HG02981 (cell line): Measurements from ENCODE around the gene AKAIN1.

Experiments
- ATAC-seq: cut with Tn5 transposase; IDR thresholded peaks from one replicate; pipeline ENCODE4 v1.9.1; 2021; ENCODE audit warnings: mild to moderate bottlenecking, moderate library complexity; ENCODE audit not compliant: unreplicated experiment

Gene AKAIN1

DNA sequence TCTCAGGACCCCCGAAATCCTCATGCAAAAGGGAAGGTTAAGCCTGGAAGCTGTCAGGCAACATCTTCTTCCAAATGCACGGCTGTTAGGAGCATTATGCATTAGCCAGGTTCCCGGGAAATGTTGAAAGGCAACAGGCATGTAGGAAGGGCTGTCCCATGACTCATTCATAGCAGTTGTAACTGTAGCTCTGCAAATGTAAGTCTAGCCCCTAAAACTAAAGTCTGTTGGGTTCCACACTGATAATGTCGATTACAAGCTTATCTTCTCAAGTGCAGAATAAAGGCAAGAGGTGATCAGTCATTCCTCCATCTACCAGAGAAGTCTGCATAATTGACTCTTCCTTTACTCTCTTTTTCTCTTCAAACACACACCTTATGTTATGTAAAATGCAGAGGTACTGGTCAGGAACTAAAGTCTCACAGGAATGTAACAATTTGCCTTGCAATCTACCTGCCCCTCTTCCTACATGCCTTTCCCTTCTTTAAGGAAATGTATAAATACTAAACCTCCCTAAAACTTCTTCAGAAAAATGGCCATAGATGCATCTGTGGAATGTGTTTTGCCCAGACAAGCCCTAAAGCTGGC is 99.8 kb downstream of the AKAIN1 start:
- no peak for ATAC-seq

DNA sequence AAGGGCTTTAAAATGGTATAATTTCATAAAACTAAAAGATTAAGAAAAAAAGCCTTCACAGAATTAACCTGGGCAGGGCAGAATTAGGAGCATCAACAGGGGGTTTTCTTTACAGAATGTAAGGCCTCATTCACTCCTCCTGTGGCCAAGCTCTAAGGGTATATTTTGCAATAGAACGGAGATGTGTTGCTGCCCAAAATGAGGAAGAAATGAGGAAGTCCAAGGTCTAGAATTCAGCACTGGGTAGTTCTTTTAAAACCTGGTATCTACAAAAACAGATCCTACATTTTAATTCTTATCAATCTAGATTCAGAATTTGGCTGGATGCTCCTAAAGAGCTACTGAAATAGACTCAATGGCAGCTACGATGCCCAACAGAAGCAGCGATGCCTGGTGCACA is 101.8 kb downstream of the AKAIN1 start:
- no peak for ATAC-seq

- ATAC-seq = no peak
These were observed 103.2 kb downstream of the AKAIN1 start for GRCh38 chr18:5093902-5094301.
